Suprapubic skin (tissue), 3 donors: Measurements from ENCODE around the gene IGF2BP2.

ENCODE experiments used
- POLR2A ChIP-seq, 2 donors: fragments of 450-650 bp; IDR thresholded peaks; one replicate each; pipeline ENCODE4 v1.6.1; 2017; ENCODE audit warnings: antibody characterized with exemption in 2 of 2, mild to moderate bottlenecking in 2 of 2, moderate library complexity in 2 of 2
- TF ChIP-seq, protein P1 (sequence below), 2 donors: fragments of 200-600 bp in 1 of 2; fragments of 450-650 bp in 1 of 2; sonication (generic) in 1 of 2; IDR thresholded peaks; one replicate each; pipeline ENCODE4 v1.5.1; 2016 to 2019; ENCODE audit warnings: antibody characterized with exemption in 2 of 2, mild to moderate bottlenecking in 1 of 2, moderate library complexity in 1 of 2

DNA sequence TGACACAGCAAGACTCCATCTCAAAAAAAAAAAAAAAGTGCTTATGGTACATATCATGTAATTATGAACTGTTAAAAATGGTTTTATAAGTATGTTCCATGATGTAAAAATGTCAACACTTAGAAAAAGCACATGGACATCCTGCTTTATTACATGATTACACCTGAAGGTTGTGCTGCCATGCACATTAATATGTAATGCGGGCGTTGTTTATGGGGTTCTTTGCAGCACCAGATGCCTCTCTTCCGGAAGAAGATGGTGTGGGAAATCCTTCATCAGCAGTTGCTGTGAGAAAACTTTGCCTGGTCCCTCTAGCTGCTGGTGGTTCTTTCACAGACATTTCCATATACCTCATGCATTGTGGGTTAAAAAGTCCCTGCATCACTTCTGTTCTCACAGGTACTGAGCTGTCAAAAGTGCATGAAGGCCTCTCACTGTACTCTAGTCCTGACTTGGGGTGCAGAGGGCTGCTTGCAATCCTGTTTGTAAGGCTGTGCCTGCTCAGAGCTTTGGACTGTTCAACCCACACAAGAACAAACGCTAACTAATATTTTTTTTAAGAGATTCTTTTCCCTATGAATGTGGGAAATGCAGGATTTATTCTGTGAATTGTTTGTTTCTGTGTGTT, 195.2 kb downstream of the IGF2BP2 start:
- TF ChIP-seq, protein P1, sequence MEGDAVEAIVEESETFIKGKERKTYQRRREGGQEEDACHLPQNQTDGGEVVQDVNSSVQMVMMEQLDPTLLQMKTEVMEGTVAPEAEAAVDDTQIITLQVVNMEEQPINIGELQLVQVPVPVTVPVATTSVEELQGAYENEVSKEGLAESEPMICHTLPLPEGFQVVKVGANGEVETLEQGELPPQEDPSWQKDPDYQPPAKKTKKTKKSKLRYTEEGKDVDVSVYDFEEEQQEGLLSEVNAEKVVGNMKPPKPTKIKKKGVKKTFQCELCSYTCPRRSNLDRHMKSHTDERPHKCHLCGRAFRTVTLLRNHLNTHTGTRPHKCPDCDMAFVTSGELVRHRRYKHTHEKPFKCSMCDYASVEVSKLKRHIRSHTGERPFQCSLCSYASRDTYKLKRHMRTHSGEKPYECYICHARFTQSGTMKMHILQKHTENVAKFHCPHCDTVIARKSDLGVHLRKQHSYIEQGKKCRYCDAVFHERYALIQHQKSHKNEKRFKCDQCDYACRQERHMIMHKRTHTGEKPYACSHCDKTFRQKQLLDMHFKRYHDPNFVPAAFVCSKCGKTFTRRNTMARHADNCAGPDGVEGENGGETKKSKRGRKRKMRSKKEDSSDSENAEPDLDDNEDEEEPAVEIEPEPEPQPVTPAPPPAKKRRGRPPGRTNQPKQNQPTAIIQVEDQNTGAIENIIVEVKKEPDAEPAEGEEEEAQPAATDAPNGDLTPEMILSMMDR (IDR thresholded peaks at IDR 0.05) = no peak
- TF ChIP-seq POLR2A (IDR thresholded peaks at IDR 0.05) = no peak
